NK-92 treated with Interleukin-12 subunit alpha and Interleukin-12 subunit beta, amount 100 ng/mL, for 24 hours (cell line): Measurements from ENCODE around the gene SPTLC2.
A peak's percentile ranks its signal among the peaks of the same experiment; 100 is the strongest.

Experiments used
- DNase-seq: peaks from one replicate; lab custom pipeline; 2025; lab: John Stamatoyannopoulos, UW

Gene SPTLC2

DNA sequence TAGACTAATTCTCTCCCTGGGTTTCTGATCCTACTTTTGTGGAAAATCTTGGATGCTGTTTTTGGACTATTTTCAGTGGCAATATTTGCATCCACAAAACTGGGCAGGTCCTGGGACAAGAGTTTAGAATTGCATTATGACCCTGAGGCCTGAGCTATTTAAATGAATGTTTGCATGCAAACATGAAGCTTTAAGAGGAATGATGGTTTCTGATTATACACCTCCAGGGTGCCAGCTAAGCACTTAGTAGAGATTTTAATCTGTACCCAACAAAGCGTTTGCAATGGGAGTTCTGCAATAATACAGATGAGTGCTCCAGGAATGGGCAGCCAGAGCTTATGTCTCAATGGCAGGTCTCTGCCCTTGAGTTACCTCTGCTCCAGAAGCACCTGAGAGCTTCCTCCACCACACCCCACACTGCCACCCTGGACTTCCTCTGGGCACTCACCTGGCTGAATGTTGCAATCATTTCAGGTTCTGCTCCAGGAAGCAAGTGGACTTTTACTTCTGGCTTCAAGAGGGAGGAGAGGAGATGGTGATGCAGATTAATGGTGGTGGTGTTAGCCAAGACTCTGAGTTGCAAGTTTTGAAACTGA, 6.0 kb upstream of the SPTLC2 start:
- DNase-seq = peak; percentile 9

DNA sequence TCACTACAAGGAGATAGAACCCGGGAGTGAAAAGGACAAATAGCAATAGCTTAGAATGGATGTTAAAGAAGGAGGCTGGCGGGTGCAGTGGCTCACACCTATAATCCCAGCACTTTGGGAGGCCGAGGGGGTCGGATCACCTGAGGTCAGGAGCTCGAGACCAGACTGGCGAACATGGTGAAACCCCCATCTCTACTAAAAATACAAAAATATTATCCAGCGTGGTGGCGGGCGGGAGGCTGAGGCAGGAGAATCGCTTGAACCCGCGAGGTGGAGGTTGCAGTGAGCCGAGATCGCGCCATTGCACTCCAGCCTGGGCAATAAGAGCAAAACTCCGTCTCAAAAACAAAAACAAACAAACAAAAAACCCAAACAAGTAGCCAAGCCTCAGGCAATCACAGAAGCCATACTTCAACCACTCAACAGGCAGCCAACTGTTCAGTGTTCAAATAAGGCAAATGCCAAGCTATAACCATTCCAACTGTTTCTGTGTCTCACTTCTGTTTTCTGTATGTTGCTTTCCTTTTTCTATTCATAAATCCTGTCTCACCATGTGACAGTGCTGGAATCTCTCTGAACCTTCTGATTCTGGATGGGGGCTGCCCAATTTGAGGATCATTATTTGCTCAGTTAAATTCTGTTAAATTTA, 3.9 kb upstream of the SPTLC2 start:
- DNase-seq = no peak

DNA sequence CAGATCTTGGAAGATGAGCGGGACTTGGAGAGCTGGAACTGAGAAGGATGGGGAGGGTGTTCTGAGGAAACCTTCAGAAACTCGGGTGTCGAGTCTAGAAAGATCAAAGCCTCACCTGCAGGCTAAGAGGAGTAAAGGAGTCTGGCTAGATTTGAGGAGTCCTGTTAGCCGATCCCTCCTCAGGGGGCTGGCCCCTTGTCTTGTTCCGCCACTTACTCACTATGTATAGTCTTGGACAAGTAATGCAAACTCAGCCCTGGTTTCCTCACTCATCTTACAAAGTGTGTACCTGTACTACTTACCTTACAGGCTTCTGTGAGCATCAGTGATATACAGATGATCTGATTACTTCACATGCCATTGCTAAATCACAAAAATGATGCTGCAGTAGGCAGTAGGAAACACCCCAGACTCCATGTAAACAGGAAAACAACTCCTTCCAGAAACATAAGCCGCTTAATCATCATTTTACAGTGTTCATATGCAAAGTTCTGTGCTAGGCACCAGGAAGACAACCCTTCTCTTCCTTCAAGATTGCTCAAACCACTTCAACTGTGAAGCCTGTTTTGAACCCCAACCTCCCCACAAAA, 2.0 kb upstream of the SPTLC2 start:
- DNase-seq = no peak

DNA sequence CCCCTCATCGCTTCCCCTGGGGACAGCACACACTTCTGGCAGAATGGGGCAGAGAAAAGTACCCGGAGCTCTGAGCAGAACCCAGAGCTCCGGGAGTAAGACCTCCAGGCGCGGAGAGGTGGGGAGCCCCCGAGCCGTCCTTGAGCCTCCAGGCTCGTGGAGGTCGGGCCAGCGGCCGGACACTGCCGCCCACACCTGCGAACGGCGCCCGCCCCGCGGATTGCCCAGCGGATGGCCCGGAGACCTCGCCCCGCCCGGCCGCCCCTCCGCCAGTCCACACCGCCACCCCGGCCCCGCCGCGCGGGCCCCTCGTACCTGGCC, 344 bp downstream of the SPTLC2 start:
- DNase-seq = no peak

DNA sequence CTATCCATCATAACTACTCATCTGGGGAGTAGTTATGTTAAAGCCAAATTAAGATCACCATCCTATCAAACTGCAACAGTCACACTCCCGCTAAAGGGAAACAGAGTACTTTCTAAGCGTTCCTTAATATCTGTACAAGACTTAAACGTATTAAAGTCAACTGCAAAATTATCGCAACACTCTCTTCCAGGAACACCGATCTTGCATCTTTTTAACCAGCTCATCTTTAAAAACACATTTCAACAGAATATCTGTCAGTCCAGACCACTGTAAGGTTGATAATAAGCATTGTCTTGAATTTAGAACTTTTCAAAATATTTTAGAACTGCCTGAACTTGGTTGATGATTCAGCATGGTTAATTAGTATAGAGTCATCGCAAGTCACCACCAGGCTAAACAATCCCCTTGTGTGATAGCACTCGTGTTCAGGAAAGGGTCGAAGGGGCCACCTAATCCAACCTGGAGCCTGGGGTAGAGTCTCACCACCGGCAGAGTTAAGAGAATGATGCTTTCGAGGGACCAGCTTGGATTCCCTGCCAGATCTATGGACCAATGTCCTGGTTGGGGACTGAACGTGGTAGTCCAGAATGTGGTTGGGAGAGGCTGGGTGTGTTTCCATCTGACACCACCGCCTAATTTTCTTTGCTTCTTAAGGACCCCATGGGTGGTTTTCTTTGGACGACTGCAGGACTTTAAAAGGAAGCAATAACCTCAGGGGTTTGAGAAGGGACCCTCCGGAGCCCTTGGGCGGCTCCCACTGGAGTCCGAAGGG, 890 bp downstream of the SPTLC2 start:
- DNase-seq = no peak

DNA sequence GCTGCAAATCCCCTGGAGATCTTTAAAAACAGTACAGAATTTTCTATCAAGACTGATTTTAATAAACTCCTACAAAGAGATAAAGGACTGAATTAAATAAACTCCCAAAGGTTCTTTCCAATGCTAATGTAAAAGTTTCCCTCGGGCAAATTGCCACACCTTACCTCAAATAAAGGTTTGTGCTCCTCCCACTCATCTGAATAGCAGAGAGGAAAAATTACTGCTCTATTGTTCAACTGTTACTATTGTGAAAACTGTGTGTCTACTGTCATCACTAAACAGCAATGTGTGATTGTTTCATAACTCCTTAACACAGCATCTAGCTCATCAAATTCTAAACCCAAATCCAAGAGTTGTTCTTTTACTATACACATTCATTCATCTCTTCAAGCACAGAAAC, 3.2 kb downstream of the SPTLC2 start:
- no peak for DNase-seq

DNA sequence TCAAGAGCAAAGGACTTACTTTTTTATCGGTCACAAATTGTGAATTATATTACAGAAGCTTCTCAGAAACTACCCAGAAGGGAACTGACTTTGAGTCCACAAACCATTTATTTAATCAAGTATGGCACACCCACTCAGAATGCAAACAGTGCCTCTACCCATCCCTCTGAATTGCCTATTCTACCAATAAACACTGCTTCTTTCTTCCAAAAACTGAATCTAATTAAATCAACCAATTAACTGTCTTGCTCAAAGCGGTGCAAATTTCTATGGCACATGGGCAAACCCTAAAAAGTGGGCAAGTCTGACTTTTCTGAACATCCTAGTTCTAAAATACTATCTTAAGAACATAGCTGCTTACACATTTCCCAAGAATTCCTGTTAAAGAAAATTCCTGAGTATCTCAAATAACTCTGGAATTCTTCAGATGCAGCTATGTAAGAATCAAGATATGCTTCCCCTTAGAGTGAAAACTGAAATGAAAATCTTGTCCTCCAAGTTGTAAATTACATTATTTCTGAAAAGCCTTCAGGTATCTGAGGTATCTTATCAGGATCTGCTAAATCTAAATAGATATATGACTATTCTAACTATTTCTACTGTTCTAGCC, 4.3 kb downstream of the SPTLC2 start:
- DNase-seq = no peak

DNA sequence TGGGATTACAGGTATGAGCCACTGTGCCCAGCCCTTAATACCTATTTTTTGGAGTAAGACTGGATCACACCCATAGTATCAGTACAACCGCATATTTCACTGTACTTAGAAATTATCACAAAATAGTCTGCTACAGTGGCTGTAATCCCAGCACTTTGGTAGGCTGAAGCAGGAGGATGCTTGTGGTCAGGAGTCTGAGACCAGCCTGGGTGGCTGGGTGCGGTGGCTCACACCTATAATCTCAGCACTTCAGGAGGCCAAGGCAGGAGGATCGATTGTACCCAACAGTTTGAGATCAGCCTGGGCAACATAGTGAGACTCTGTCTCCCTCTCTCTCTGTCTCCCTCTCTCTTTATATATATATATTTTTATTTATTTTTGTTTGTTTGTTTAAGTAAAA, 5.9 kb downstream of the SPTLC2 start:
- DNase-seq = no peak

DNA sequence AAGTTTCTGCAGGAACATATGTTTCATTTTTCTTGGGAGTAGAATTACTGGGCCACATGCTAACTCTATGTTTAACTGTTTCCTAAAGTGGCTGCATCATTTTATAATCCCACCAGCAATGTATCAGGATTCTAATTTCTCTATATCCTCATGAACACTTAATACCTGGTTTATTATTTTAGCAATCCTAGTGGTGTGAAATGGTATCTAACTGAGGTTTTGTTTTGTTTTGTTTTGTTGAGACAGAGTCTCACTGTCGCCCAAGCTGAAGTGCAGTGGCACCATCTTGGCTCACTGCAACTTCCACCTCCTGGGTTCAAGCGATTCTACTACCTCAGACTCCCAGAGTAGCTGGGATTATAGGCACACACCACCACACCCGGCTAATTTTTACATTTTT, 6.5 kb downstream of the SPTLC2 start:
- no peak for DNase-seq

DNA sequence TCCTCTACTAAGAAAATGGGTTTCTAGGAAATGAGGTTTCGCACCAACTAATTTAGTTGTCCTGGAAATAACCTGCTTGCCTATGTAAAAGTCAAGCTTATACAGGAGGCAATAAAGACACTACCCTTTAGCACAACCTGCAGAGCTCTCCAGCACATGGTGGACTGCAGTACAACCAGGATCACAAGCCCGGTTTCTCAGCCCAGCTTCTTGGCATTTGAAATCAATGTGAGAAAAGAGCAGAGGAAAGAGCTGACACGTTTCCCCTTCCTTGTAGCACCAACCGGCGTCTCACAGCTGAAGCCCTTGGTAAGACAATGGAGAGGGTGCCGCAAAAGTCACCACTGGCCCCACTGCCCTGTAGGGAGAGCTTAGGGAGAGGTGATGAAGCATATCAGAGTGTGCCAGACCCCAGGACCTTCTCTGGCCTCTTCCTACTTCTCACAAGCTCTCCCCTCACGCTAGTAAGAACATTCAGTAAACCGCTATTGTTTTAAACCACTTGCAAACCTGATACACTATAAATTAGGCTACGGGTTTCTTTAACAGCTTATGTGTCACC, 8.6 kb downstream of the SPTLC2 start:
- DNase-seq = no peak

DNA sequence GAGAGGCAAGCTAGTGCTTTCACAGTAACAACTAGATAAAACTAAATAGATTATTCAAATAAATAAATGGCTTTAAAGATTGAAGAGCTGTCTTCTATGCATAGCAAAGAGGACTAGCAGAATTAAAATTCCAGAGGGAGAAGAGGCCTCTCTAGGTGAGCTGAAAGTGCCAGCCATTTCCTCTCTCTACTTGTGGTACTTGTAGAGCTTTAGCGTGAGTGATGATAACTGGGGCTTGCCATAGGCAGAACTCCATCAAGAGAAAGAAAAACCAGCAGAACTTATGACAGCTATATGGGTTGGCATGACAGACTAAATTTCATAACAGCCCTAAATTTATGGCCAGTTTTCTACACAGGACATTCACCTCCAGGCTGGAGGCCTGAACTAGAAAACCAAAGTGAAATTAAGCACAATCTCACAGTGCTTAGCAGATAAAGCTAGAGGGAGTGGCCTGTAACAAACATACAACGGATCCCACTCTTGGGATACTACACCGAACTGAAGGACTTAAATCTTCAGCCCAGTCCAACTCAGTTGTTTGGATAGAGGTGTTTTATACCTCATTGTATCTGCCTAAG, 11.0 kb downstream of the SPTLC2 start:
- DNase-seq = no peak

DNA sequence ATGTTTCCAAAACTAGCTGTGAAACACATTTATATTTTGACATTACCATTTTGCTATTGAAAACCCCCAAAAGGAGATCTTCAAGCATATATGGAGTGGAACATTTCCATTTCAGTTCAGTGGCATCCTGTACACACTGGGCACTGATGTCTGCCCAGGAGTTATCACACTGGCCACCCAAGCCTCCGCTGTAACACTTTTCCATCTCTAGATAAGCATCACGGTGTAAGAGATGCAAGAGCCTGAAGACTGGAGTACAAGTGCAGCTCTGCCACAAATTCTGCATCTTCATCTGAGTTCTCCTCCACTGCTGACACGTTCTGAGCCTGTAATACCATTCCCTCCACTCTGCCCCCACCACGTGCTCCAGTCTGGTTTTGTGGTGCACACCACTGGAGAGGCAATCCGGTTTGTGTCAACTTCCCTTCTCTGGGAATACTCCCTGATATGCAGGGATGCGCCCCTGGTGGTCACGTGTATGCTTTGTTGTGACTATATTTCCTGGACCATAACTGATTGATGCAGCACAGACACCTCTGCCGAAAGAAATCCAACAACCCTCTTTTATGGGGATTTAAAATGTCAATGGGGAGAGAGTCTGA, 12.7 kb downstream of the SPTLC2 start:
- no peak for DNase-seq

DNA sequence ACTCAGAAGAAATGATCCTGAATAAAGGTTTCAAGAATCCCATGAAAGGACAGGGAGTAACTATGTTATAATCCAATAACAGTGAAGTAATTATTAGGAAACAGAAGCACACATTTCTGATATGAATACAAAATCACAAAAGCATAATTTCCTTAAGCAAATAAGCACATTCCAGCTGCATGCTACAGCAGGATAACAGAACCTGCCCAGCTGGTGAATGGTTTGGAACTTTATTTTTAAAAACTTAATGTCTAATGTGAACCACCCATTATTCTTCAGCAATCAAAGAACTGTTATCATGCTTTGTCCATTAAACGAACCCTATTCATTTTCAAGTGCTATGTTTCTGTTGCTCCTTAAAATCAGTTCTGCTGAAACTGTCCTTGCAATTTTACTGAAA, 13.4 kb downstream of the SPTLC2 start:
- DNase-seq = no peak

DNA sequence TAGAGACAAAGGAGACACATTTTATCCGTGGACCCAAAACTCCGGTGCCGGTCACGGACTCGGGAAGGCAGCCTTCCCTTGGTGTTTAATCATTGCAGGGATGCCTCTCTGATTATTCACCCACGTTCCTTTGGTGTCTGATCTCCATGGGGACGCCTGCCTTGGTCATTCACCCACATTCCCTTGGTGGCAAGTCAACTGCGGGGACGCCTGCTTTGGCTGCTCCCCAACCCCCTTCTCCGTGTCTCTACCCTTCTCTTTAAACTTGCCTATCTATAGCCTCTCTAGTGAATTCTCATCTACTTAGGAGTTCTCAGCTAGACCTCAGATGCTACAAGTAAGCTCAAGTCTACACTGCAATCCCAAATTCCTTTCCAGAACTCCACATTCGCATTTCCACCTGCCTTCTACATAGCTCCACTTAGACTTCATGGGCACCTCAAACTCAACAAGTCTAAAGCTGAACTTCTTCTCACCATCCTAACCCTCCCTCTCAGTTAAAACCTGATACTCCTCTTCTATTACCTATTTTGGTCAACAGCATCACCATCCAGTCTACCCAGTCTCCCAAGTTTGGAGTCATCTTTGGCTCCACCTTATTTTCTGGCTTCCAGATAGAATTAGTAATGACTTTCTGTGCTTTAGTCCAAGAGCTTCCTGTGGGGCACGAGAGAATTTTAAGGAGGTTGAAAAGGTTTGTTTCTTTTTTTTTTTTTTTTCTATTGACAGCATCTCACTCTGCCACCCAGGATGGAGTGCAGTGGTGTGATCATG, 14.4 kb downstream of the SPTLC2 start:
- no peak for DNase-seq

DNA sequence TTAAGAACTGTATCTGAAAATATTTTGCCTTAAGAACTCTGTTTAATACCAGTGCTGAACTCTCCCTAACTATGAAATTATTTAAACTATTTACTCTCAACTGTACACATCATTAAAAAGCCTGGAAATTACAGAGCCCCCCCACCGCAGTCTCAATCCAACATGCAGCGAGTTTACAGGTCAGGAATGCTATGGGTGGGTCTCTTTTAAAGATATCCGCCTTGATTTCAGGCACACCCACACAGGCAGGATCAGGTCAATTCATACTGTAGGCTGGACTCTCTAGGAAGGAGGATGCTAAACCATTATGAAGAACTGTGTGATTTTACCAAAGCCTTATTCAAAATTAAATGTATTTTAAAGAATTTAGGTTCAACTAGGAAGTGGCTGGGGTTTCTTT, 16.5 kb downstream of the SPTLC2 start:
- no peak for DNase-seq

DNA sequence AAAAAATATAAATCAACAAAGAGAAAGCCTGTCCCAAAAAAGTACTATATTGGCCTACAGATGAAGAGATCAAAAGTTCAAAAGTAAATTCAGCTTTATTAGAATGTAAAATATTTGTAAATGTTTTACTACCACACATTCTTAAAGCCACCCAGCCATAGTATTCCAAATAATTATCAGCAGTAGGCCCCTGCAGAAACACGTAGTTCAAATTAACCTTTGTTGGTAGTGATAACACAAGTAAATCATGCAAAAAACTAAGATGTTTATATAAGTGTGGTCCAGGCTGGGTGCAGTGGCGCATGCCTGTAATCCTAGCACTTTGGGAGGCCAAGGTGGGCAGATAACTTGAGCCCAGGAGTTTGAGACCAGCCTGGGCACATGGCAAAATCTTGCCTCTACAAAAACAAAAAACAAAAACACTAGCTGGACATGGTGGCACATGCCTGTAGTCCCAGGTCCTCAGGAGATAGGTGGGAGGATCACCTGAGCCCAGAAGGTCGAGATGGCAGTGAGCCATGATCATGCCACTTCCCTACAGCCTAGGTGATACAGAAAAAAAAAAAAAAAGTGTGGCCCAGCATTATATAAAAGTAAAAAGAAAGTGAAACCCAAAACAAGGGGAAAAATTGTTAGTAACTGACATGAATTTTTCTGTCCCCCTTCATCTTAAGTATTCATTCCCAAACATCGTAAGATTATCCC, 17.9 kb downstream of the SPTLC2 start:
- no peak for DNase-seq

DNA sequence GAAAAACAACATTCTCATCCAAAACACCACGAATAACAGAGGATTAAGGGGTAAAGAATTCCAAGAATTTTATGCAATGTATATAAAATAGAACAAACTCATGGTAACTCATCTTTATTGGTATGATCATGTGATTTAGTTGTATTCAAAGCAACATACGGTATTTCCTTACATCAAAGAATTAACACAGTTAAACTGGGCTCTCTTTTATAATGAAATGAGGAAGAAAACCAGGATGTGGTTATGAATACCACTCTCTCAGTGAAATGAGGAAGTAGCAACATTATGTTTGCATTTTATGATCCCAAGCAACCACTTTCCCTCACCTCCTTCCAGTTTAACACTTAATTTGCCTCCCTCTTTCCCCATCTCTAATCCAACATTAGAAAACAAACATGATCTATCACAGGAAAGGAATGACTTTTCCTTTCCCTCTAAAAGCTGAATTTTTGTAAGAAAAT, 22.9 kb downstream of the SPTLC2 start:
- DNase-seq = no peak

DNA sequence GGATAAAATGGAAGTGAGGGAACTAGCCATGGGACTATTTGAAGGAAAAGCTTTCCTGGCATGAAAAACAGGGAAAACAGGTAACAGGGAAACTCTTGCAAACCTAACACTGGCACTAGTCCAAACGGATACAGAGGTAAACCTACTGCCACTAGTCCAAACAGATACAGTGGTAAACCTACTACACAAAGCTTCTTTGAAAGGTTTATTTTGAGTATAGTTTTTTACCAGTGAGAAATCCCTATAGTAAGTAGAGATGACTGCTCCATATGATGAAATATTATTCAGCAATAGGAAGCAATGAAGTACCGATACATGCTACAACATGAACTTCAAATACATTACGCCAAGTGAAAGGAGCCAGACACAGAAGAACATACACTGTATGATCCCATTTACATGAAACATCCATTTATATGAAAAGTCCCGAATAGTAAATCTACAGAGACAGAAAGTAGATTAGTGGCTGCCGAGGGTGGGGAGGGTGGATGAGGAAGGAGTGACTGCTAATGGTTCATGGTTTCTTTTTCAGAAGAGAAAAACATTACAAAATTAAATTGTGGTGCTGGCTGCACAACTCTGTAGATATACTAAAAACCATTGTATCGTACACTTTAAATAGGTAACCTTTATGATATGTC, 25.5 kb downstream of the SPTLC2 start:
- no peak for DNase-seq

DNA sequence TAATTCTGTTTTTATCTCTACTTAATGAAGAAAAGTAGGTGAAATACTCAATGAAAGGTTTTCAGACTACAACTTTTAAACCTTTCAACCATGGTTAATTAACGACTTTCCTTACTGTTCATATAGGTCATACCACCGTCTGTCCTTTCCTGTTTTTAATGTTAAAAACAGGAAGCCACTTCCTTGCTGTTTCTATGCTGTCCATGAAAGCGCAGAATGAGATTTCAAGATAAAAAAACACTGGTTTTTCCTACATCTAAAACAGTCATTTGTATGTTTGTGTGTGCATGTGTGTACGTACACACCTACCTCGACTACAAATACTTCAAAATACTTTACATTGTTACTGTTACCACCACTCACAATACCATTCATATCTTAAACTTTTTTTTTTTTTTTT, 27.3 kb downstream of the SPTLC2 start:
- no peak for DNase-seq
